ENCODE data around the gene TTC23L. TPM values are rescaled to one million over a fixed set of nuclear protein-coding genes. Genes with fewer than 3 reads are reported as not detected.
"Not testable (repeated sequence)": the region's sequence is repeated elsewhere in the genome, so short reads cannot be mapped to it uniquely, and the experiment has no call there.

TTC23L gene, protein sequence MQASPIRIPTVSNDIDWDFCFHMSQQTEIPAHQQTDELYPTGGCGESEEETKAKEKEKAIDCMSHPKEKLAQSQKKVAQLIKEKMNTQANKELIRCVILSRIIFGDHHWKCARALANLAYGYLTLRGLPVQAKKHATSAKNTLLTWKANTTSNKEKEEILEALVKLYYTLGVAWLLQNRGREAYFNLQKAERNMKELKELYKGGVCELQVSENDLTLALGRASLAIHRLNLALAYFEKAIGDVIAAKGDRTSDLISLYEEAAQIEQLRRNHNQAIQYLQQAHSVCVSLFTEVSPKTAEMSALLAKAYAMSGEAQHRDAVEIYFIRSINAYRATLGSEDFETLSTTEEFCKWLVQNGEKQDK
- not detected for total RNA-seq
- long read RNA-seq: 0 reads

DNA sequence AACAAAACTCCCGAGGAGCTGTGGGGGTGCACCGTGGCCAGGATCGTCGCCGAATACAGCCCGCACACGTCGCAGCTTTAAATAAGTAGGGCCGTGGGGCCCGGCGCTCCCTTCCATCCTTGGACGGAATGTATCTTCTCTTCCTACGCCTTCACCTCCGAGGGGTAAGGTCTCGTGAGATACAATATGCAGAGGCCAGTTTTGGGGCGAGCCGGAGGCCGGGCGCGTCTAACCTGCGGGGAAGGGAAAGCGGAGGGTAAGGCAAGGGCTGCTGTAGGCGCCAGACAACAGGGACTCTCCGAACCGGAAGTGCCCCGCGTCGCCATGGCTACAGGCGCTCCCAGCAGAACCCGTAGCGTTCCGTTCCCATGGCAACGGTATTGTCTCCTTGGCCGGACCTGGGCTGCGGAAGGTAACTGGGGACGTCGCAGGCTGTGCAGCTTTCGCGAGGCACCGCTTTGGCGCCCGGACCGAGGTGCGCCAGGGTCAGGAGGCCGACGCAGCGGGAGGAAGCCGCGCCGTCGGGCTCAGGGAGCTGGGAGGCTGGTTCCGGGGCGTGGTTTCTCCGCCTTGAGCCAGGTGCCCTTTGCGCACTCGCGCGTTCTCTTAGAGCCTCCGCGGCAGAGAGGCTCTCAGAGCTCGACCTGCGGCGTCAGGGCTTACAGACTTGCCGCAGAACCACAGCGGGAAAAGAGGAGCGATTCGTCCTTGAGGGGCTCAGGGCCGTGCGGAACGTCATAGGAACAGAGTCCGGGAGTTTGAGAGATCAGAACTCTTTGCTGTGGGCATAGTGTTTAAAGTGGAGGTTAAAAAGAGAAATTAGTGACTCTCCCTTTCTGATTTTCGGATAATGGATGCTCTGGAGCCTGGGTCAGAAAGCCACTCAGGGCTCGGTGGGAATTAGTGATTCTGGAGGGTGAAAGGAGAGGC lies at the start of gene TTC23L:
TTC23L (plus strand) TSS at position 380 of the 930 bp plus-strand sequence. CDS start 1,508 bp downstream, outside the sequence.
- peak; percentile 93 for DNase-seq (ENCODE audit: low spot score)

DNA sequence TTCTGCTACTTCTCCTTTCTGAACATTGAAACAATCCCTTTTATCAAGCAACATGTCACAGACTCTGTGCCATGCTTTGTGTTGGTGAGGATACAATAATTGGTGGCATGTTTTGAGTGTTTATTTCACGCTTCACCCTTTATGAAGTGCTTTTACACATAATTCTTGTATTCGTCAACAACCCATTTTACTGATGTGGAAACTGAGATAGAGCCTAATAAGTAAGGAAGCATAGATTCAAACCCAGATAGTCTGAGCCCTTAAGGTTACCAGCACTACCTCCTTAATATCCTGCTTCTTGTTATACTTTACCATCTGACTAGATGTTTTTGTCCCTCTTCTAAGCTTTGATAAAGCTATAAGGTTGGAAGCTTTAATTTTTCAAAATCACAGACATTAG lies 49.3 kb upstream of the TTC23L start:
- DNase-seq (ENCODE audit: low spot score): no peak

DNA sequence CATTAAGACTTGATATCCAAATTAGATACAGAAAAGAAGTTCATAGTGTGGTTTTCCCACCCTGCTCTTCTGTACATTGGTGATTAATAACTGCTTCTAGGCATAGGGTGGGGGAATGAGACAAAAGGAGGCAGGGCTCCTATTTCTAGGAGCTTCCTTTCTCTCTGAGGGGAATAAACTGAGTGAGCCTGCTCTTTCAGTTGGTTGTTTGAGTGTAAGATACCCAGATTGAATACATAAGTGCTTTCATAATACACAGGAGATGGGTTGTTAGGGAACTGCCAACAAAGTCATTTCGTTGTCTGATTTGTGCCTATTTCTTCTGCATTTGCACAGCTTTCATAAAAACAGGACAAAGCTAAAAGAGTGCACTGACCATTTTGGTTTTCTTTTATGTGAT lies 48.9 kb upstream of the TTC23L start:
- DNase-seq (ENCODE audit: low spot score): no peak

DNA sequence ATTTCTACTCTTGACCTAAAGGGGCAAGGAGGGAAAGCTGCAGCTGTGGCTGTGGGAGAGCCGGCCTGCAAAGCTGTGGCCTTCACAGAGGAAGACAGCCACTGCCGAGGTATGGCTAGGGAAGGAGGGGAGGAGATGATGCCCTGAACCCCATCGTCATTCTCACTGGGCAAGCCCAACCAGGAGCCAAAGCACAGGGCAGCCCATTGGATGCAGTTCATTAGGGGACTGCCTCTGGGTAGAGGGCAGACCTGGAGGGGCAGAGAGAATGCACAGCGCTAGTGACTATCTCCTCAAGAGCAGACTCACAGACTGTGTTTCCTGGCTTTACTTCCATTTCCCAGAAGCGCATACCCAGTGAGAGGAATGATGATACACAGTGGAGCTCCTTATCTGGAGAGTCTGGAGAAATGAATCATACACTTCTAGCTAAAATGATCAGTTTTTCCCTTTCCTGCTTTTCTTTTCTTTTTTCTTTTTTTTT lies 47.2 kb upstream of the TTC23L start:
- no peak for DNase-seq (ENCODE audit: low spot score)

DNA sequence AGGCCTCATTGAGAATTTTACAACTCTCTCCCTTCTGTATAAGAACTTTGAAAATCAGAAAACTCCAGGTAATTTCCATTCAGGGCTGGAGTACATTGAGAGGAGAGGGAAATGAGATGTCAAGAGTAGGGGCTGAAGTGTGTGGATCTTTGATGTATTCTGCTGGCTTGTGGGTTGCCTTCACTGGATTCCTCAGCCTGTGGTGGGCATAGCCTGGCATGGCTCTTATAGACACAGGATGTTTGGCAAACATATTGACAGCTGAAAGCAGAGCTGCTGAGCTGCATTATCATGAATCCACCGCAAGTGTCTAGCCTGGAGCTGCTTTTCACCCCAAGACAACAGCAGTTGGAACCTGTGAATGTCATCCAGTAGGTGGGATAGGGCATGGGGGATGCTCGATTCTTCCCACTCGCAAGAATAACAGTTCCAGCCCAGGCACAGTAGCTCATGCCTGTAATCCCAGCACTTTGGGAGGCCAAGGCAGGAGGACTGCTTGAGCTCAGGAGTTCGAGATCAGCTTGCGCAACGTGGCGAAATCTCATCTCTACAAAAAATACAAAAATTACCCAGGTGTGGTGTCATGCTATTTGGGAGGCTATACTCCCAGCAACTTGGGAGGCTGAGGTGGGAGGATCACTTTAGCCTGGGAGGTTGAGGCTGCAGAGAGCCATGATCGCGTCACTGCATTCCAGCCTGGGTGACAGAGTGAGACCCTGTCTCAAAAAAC lies 36.0 kb upstream of the TTC23L start:
- no peak for DNase-seq (ENCODE audit: low spot score)

DNA sequence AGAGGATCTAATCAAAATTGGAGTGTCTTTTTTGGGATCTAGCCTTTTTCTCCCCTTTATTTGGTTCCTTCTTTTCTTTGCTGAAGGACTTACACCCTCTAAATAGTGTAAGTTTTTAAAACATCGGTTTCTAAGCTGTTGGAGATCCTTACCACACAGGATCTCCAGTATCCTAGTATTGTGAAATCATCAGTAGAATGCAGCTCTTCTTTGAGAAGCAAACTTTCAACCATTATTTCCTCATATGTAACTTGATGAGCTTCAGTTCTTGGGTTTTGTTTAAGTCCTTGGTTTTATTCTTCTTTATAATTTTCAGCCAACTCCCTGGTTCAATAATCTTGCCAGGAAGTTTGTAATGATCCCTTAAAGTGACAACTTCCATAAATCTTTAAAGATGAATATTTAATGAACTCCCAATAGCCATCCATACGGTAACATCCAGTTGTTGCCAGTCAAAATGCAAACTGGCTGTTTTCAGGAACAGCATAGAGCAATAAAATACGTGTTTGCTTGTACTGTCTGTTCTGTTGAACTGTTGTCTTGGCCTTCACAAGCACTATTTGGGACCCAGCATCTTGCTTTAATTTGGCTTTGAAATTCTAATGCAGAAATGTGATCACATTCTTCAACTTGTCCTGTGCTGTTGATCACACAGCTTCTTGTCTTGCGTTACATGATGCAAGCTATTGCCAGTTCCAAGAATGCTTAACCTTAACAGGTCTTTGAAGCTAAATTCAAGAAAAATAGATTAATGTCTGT lies 34.8 kb upstream of the TTC23L start:
- no peak for DNase-seq (ENCODE audit: low spot score)

DNA sequence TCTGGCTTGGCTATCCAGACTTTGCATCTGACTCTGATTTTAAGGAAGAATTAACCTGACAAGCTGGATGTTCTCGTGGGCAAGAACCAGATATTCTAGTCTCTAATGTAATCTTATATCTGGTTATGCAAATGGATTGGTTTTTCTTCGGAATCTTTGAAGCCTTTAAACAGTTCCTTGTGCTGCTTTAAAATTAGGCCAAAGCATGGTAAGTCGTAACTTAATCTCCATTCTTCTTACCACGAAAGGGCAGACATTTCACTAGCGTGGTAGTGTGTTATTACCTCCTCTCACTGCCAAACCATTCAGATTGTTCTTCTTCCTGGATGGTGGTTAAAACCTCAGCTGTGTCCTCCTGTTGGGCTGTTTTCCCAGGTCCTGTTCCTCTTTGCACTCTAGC lies 34.1 kb upstream of the TTC23L start:
- no peak for DNase-seq (ENCODE audit: low spot score)

DNA sequence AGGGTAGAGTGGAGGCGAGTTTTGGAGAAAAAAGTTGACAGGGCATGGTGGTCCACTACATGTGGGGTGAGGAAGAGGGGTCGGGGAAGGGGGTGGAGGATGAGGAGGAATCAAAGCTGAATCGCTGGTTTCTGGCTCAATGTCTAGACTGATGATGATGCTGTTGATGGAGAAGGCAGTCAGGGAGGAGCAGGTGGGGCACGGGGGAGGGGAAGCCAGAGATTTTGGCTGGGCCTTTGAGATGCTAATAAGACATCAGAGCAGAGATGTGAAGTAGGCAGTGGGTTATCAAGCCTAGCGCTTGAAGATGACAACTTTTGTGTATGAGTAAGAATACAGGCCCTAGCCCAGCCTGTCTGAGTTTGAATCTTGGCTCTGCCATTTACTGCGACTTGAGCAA lies 32.4 kb upstream of the TTC23L start:
- DNase-seq (ENCODE audit: low spot score): no peak

DNA sequence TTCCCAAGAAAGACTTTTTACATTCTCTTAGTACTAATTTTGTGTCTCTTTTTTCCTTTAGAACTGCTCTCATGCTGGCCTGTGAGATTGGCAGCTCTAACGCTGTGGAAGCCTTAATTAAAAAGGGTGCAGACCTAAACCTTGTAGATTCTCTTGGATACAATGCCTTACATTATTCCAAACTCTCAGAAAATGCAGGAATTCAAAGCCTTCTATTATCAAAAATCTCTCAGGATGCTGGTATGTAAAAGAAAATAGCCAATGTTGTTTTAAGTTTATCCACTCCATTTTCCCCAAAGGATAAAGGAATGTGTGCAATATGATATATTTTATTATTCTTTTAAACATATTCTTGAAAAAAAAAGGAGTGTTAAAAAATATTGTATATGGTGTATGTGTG lies 27.3 kb upstream of the TTC23L start:
- no peak for DNase-seq (ENCODE audit: low spot score)

DNA sequence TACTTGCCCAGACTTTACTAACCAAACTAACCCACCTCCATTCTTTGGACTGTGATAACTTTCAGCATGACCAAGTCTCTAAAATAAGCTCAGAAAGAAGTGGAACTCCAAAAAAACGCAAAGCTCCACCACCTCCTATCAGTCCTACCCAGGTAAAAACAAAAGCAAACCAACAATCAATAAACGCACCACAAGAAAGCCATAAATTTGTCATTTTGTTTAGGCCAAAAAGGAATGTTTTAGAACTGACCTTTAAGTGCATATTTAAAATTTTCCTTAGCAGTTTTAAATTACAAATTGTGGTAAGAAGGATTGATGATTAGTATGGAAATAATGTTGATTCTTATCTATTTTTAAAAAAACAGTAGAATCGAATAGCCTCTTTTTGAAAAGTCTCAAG lies 25.5 kb upstream of the TTC23L start:
- DNase-seq (ENCODE audit: low spot score): no peak

DNA sequence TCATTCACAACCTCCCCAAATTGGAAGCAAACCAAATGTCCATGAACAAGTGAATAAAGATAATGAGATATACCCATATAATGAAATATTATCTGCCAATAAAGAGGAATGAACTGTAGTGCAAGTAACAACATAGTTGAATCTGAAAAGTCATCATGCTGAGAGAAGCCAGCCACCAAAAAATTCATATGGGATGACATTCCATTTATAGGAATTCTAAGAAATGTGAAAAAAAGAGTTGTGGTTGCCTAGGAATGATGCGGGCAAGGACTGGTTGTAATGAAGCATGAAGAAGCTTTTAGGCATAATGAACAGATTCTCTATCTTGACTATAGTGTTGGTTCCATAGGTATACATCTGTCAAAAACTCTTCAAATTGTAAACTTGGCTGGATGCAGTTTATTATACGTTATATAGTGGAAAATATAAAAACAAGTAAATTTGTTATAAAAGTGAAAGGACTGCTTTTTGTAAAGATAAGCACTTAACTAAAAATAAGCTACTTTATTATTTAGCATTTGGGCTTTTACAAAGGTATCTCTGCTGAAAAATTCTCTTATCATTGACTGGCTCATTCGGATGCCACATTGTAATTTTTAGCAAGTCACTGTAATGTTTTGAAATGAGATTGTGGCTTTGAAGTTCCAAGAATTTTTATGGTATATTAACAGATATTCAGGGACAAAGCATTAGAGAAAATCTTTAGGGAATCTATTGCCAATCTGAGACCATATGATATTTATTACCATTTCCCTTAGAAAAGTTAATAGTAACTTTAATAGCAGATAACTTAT lies 21.2 kb upstream of the TTC23L start:
- no peak for DNase-seq (ENCODE audit: low spot score)

DNA sequence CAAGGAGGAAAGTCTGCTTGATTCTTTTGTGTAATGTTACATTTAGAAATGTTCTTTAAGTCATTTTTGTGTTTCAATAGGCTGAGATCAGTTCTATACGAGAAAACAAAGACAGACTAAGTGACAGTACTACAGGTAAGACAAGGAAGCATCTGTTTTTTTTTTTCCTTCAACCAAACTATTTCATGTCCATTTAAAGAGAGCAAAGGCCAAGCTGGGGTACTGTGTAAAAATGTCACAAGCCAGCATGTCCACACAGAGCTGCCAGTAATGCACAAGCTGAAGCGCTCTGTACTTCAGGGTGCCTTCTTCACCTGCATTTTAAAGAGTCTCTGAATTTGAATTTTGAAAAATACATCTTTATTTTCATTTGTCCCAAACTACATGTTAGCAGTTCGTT lies 20.2 kb upstream of the TTC23L start:
- no peak for DNase-seq (ENCODE audit: low spot score)

DNA sequence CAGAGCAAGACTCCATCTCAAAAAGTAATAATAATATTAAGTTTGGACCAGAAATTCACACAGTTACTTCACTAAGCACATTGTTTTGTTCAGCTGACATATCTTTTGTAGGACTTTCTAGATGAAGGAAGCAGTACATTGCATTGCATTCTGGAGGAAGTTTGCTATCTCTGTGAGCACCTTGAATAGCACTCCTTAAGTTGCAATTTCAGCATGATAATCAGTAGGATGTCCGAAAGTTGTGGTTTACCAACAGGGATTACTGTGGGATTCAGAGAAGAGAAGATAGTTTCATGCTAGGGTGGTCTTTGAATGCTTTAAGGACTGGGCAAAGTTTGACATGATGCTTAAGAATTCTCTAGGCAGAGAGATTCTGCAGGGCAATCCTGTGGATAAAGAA lies 18.4 kb upstream of the TTC23L start:
- DNase-seq (ENCODE audit: low spot score): no peak

DNA sequence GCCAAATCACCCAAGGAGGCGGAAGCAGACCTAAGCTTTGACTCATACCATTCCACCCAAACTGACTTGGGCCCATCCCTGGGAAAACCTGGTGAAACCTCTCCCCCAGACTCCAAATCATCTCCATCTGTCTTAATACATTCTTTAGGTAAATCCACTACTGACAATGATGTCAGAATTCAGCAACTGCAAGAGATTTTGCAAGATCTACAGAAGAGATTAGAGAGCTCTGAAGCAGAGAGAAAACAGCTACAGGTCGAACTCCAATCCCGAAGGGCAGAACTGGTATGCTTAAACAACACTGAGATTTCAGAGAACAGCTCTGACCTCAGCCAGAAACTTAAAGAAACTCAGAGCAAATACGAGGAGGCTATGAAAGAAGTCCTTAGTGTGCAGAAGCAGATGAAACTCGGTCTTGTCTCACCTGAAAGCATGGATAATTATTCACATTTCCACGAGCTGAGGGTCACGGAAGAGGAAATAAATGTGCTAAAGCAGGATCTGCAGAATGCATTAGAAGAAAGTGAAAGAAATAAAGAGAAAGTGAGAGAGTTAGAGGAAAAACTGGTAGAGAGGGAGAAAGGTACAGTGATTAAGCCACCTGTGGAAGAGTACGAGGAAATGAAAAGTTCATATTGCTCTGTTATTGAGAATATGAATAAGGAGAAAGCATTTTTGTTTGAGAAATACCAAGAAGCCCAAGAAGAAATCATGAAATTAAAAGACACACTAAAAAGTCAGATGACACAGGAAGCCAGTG lies 15.8 kb upstream of the TTC23L start:
- DNase-seq (ENCODE audit: low spot score): no peak

DNA sequence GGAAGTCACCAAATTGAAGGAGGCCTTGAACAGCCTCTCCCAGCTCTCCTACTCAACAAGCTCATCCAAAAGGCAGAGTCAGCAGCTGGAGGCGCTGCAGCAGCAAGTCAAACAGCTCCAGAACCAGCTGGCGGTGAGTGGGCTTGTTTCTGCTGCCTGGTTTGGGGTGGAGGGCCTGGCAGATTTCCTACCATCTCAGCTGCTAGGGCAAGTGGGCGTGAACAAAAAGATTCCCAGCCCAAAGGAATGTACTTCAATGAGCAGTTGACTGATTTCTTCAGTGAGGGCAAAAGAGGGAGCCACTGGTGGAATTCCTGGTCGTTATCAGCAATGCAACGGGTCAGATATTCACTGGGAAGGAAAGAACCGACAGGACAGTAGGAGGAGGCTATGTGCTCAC lies 12.6 kb upstream of the TTC23L start:
- no peak for DNase-seq (ENCODE audit: low spot score)

DNA sequence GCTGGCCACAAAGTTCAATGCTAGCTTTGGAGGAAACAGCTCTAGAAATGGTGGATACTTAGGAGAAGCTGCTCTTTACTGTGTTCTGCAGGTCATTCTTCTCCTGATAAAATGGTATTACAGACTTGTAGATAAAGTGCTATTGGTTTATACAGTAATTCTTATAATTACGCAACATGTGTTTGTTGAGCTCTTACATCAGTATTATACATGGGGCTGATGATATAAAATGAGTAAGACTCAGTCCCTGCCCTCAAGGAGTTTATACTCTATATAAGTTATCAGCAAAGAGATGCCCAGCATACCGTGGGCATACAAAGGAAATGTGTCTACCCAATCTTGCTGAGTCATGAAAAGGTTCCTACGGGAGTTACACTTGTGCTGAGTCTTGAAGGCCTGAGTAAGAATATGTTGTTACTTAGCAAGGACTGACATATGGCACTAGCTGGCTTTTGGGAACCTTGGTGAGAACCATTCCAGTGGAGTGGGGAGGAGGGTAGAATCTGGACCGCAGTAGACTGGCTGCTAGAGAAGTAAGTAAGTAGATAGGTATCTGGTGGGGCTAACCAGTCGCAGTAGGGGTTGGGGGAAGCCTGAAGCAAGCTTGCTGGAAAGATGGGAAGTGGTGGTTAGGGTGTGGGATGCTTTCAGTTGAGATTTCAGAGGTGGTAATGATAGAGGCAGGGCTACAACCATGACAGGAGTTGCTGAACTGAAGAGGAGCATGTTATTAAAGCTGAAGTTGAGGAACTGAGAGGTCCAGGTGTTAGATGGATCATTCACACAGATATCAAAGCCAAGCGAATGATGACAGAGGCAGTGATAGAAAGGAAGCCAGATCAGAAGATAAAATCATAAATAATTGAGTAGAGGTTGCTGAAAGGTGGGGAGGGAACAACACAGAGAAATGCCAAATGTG lies 11.1 kb upstream of the TTC23L start:
- no peak for DNase-seq (ENCODE audit: low spot score)

DNA sequence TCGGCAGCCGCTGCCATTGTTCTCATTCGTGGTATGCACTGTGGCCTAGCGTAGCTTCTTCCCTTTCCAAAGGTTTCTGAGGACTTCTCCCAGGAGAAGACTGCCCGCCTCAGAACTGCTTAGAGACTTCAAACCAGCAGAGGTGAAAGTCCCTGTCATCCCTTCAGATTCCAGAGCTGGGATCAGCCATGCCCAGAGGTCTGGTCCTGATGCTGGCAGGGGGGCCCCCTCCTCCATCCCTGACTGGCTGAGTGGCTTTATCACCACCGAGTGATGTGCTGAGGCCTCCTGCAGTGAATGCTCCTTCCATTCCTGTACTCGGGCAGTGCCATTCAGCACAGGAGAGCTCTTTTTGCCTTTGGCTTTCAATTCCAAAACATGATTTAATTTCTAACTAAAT lies 8.1 kb upstream of the TTC23L start:
- not testable (repeated sequence) for DNase-seq (ENCODE audit: low spot score)

DNA sequence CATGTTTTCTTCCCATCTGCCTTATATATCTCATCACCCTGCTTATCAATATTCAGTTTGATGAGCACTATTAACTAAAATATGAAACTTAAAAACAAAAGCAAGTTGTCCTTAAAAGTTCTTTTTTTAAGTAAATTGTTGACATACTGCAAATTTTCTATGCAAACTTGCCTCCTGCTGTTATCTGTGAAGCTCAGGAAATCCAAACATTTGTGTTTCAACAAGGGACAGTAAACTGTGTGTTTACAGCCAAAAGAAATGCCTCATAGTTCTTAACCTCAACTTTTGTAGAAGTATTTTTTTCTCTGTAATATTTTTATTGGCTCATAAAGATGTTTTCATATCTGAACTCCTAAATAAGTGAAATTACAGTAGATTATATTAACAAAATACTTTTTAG lies 7.7 kb upstream of the TTC23L start:
- DNase-seq (ENCODE audit: low spot score): no peak
